ENCODE data around the gene EML1. TPM values are rescaled to one million over a fixed set of nuclear protein-coding genes. Genes with fewer than 3 reads are reported as not detected.
A peak's percentile ranks its signal among the peaks of the same experiment; 100 is the strongest.

The EML1 gene
- total and polyA plus RNA-seq, 3 donors from 2014 or later = 18.1 to 22.7 (median 22.0) TPM

GRCh38 chr14:99745307-99745951 lies 47.8 kb upstream of the EML1 start:
- intact Hi-C loops (cut with DNase I; ENCODE audit: low total_unique reads) = no loop called here
- Histone ChIP-seq H3K36me3 (ENCODE audit: low read depth, missing control alignments) (no peaks in the 10 kb centered on the region), H3K9me3 (no peaks in the 10 kb centered on the region), H3K27ac (no peak overlapping the region), H3K27me3 (no peaks in the 10 kb centered on the region), H3K4me1 (peaks cover 20% of the 10 kb centered on the region), H3K4me3 (no peak overlapping the region)
- 62 to 65% methylated on average over 10 of the region's 10 CpGs for WGBS, 2 donors
- no peak for DNase-seq
- TF ChIP-seq CTCF (IDR thresholded peaks at IDR 0.05) (no peak), POLR2A (IDR thresholded peaks at IDR 0.05) (no peak)

GRCh38 chr14:99747167-99747566 lies 46.0 kb upstream of the EML1 start:
- Histone ChIP-seq H3K27ac (peak overlapping the region in 1 of 2 donors; percentile 18), H3K4me3 (no peak overlapping the region), H3K9me3 (no peaks in the 10 kb centered on the region), H3K36me3 (ENCODE audit: low read depth, missing control alignments) (no peaks in the 10 kb centered on the region), H3K4me1 (peaks cover 20% of the 10 kb centered on the region), H3K27me3 (no peaks in the 10 kb centered on the region)
- intact Hi-C loops (cut with DNase I; ENCODE audit: low total_unique reads) = no loop called here
- 90 to 95% methylated on average over 7 of the region's 7 CpGs for WGBS, 2 donors
- DNase-seq = no peak
- TF ChIP-seq POLR2A (IDR thresholded peaks at IDR 0.05) (no peak), CTCF (IDR thresholded peaks at IDR 0.05) (no peak)

DNA sequence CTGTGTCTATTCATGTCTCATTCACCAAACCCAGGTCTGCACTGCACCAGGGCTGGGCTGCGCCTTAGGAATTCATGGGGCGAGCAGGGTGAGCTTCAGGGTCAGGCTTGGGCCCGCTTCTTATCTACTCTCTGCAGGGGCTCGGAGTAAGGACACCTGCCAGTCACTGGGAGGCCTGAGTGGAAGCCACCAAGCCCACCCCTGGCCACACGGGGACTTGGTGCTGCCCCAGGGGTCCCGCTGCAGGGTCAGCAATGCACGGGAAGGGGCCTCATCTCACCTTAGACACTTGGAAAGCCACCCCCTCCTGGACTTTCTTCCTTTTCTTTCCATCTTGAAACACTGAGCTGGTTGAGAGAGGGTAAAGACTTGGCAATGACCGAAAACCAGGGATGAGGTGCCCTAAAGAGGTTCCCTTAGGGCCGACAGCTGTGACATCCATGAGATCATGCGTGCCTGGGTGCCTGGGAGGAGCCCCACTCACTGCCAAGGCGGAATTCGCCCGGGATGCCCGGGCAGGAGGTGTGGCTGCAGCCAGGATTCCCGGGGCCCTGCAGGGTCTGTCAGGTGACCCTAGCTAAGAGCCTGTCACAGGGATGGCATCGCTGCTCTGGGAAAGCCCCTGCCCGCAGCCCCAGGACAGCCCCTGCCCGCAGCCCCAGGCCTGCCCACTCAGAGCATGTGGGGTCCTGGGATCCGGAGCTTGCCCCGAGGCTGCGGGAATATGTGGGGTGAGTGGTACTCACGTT lies 45.5 kb upstream of the EML1 start:
- WGBS, 2 donors = 87 to 89% methylated on average over 13 to 22 of the region's 22 CpGs
- TF ChIP-seq POLR2A (IDR thresholded peaks at IDR 0.05) (no peak), CTCF (IDR thresholded peaks at IDR 0.05) (no peak)
- Histone ChIP-seq H3K4me3 (no peak overlapping the region), H3K9me3 (no peaks in the 10 kb centered on the region), H3K4me1 (peaks cover 20% of the 10 kb centered on the region), H3K36me3 (ENCODE audit: low read depth, missing control alignments) (no peaks in the 10 kb centered on the region), H3K27ac (no peak overlapping the region), H3K27me3 (no peaks in the 10 kb centered on the region)
- no peak for DNase-seq
- intact Hi-C loops (cut with DNase I; ENCODE audit: low total_unique reads) = no loop called here

DNA sequence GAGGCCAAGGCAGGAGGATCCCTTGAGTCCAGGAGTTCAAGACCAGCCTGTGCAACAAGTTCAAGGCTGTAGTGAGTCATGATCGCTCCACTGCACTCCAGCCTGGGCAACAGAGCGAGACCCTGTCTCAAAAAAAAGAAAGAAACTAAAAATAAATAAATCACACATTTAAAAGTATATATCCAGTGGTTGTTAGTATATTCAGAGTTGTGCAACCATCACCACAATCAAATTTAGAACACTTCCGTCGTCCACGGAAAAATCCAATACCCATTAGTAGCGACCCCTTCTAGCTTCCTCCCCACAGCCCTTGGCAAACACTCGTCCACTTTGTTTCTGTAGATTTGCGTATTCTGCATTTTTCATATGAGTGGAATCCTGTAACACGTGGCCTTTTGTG lies 44.7 kb upstream of the EML1 start:
- Histone ChIP-seq H3K9me3 (no peaks in the 10 kb centered on the region), H3K27ac (no peak overlapping the region), H3K27me3 (no peaks in the 10 kb centered on the region), H3K4me1 (peaks cover 20% of the 10 kb centered on the region), H3K36me3 (ENCODE audit: low read depth, missing control alignments) (no peaks in the 10 kb centered on the region), H3K4me3 (no peak overlapping the region)
- intact Hi-C loops (cut with DNase I; ENCODE audit: low total_unique reads) = no loop called here
- 80 to 82% methylated on average over 9 of the region's 9 CpGs for WGBS, 2 donors
- DNase-seq = no peak
- TF ChIP-seq POLR2A (IDR thresholded peaks at IDR 0.05) (no peak), CTCF (IDR thresholded peaks at IDR 0.05) (no peak)
